HCT116 (cell line): ENCODE data around the gene PFN3. TPM values are rescaled to one million over a fixed set of nuclear protein-coding genes. Genes with fewer than 3 reads are reported as not detected.

Experiments
- ATAC-seq: fragments of 200-7000 bp; cut with Tn5 transposase; 2 replicates; pipeline ENCODE4 v1.9.1; 2020; ENCODE audit warnings: mild to moderate bottlenecking, moderate library complexity
- BruUV-seq: library from RNA; stranded (reverse); fragments of 400-500 nt; replicated peaks from 2 replicates; lab custom pipeline; 2021; lab: Mats Ljungman, UMichigan
- CTCF ChIA-PET: fragments of 300-600 bp; sonication (Branson Sonifier 250); formaldehyde crosslinking; loops from one replicate; lab custom pipeline; 2021; ENCODE audit warnings: antibody characterized with exemption; lab: Charles Lee
- POLR2A ChIA-PET: fragments of 300-600, 350-600 bp; sonication (Branson Sonifier 250); formaldehyde crosslinking; loops from one replicate; lab custom pipeline; 2021; ENCODE audit warnings: antibody characterized with exemption; lab: Charles Lee
- RAD21 ChIA-PET, 2 experiments: fragments of 300-600 bp; sonication (Branson Sonifier 250); formaldehyde crosslinking; loops; one replicate each; lab custom pipeline; 2023; ENCODE audit warnings: low total read pairs in 2 of 2; ENCODE audit not compliant: uncharacterized antibody in 2 of 2, unreplicated experiment in 2 of 2, low non-redundant PET in 1 of 2; lab: Charles Lee
- DNase-seq: peaks from one replicate; pipeline ENCODE4 v3.0.0-alpha.2; 2010; ENCODE audit warnings: low read depth, low spot score
- H2AFZ ChIP-seq: fragments of 200-600 bp; shearing (Covaris generic), sonication (generic); 2 replicates; pipeline ENCODE4 v1.6.1; 2017; ENCODE audit warnings: low read depth, mixed run types, mixed read lengths, antibody characterized with exemption, low read length; ENCODE audit not compliant: poor library complexity, severe bottlenecking
- H3K27ac ChIP-seq: 2 replicates; pipeline ENCODE4 v1.5.1; 2012; ENCODE audit warnings: low read depth, low read length
- H3K27me3 ChIP-seq: fragments of 200-600 bp; sonication (generic); 2 replicates; pipeline ENCODE4 v1.6.1; 2016; ENCODE audit warnings: mixed run types, low read length, mixed read lengths; ENCODE audit not compliant: insufficient read depth
- H3K36me3 ChIP-seq, 2 experiments: fragments of 200-500 bp in 1 of 2; fragments of 200-600 bp in 1 of 2; sonication (Bioruptor generic) in 1 of 2; sonication (generic) in 1 of 2; 2 replicates each; pipeline versions ENCODE4 v1.5.1 to v1.6.1; 2014 to 2016; ENCODE audit warnings: low read length in 2 of 2, inconsistent platforms in 1 of 2, mixed read lengths in 1 of 2, mixed run types in 1 of 2; ENCODE audit not compliant: insufficient read depth in 2 of 2, control insufficient read depth in 1 of 2
- H3K4me1 ChIP-seq, 2 experiments: fragments of 200-600 bp in 1 of 2; sonication (generic) in 1 of 2; 2 replicates each; pipeline versions ENCODE4 v1.5.1 to v1.6.1; 2012 to 2017; ENCODE audit warnings: low read length in 2 of 2, inconsistent platforms in 1 of 2, mild to moderate bottlenecking in 1 of 2, mixed read lengths in 1 of 2, mixed run types in 1 of 2, moderate library complexity in 1 of 2; ENCODE audit not compliant: insufficient read depth in 2 of 2, control insufficient read depth in 1 of 2
- H3K4me2 ChIP-seq: fragments of 200-600 bp; sonication (generic); 2 replicates; pipeline ENCODE4 v1.6.1; 2017; ENCODE audit warnings: mixed run types, low read length, mixed read lengths
- H3K4me3 ChIP-seq, 2 experiments: fragments of 200-600 bp in 1 of 2; sonication (generic) in 1 of 2; replicated peaks in 1 of 2; 2 replicates each; pipeline ENCODE4 v1.5.1; 2011 to 2016; ENCODE audit warnings: low read length in 2 of 2, control low read depth in 1 of 2, low read depth in 1 of 2, mild to moderate bottlenecking in 1 of 2, mixed read lengths in 1 of 2, mixed run types in 1 of 2
- H3K79me2 ChIP-seq: fragments of 200-600 bp; sonication (generic); 2 replicates; pipeline ENCODE4 v1.6.1; 2017; ENCODE audit warnings: mild to moderate bottlenecking, mixed run types, low read length, moderate library complexity, mixed read lengths; ENCODE audit not compliant: insufficient read depth
- H3K9ac ChIP-seq: fragments of 200-600 bp; sonication (generic); 2 replicates; pipeline ENCODE4 v1.6.1; 2016; ENCODE audit warnings: low read length, mixed read lengths
- H3K9me2 ChIP-seq: fragments of 200-600 bp; sonication (generic), shearing (Covaris generic); 2 replicates; pipeline ENCODE4 v1.6.1; 2017; ENCODE audit warnings: mixed run types, mild to moderate bottlenecking, moderate library complexity; ENCODE audit not compliant: insufficient read depth
- H3K9me3 ChIP-seq, 2 experiments: fragments of 200-500 bp in 1 of 2; fragments of 200-600 bp in 1 of 2; sonication (Bioruptor generic) in 1 of 2; sonication (generic) in 1 of 2; 2 replicates each; pipeline ENCODE4 v1.6.1; 2014 to 2017; ENCODE audit warnings: low read length in 2 of 2, mixed read lengths in 2 of 2, inconsistent platforms in 1 of 2, low read depth in 1 of 2, mild to moderate bottlenecking in 1 of 2, mixed run types in 1 of 2, moderate library complexity in 1 of 2; ENCODE audit not compliant: control insufficient read depth in 1 of 2, insufficient read depth in 1 of 2
- H4K20me1 ChIP-seq: fragments of 200-600 bp; sonication (generic), shearing (Covaris generic); 2 replicates; pipeline ENCODE4 v1.6.1; 2017; ENCODE audit warnings: mixed run types, mild to moderate bottlenecking, moderate library complexity; ENCODE audit not compliant: insufficient read depth
- CBX3 ChIP-seq: IDR thresholded peaks from 2 replicates; pipeline ENCODE4 v1.6.1; 2012; ENCODE audit warnings: low read depth
- CEBPB ChIP-seq: IDR thresholded peaks from 2 replicates; pipeline ENCODE4 v1.6.1; 2012; ENCODE audit warnings: low read depth
- EGR1 ChIP-seq: IDR thresholded peaks from 2 replicates; pipeline ENCODE4 v1.6.1; 2012; ENCODE audit warnings: low read depth
- ELF1 ChIP-seq: IDR thresholded peaks from 2 replicates; pipeline ENCODE4 v1.6.1; 2012; ENCODE audit warnings: low read depth, borderline replicate concordance
- POLR2A ChIP-seq: IDR thresholded peaks from 2 replicates; pipeline ENCODE4 v1.7.0; 2011; ENCODE audit warnings: borderline replicate concordance; ENCODE audit not compliant: insufficient read depth, insufficient read length; ENCODE audit errors: extremely low read depth
- SP1 ChIP-seq: IDR thresholded peaks from 2 replicates; pipeline ENCODE4 v1.6.1; 2012; ENCODE audit warnings: low read depth
- ZNF274 ChIP-seq: fragments of 200-500 bp; sonication (Bioruptor generic); IDR thresholded peaks from 2 replicates; pipeline ENCODE4 v1.6.1; 2014; ENCODE audit warnings: mild to moderate bottlenecking, low read depth, low read length, inconsistent platforms
- intact Hi-C: fragments of 100-400 bp; cut with micrococcal nuclease; formaldehyde crosslinking; loops from 2 replicates; pipeline ENCODE4 v1.10.0; 2022
- total RNA-seq: library from RNA; stranded (reverse); gene quantifications from one replicate; pipeline ENCODE4 v1.2.1, GENCODE V29; 2021; ENCODE audit not compliant: unreplicated experiment
- TF ChIP-seq, protein P1 (sequence below): IDR thresholded peaks from 2 replicates; pipeline ENCODE4 v1.6.1; 2012

Gene PFN3
- total RNA-seq, 1 experiment from 2014 or later = not detected

DNA sequence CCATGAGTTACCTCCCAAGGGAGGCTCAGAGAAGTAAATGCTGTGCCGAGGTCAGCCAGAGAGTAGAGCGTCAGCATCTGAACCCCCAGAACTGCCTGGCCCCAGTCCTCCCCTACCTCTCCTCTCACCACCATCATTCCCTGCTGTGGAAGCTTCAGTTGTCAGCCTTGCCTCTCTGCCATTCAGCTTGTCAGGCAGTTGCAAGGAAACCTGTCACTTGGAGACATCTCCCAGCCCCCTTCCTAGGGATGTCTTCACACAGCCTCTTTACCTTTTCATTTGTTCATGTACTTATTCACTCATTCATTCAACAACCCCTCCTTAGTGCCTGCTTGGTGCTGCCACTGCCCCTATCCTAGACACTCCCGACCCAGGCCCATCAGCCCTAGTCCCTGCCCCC is 40.6 kb downstream of the PFN3 start:
- no peak for ATAC-seq
- CTCF ChIA-PET = no interaction called here

DNA sequence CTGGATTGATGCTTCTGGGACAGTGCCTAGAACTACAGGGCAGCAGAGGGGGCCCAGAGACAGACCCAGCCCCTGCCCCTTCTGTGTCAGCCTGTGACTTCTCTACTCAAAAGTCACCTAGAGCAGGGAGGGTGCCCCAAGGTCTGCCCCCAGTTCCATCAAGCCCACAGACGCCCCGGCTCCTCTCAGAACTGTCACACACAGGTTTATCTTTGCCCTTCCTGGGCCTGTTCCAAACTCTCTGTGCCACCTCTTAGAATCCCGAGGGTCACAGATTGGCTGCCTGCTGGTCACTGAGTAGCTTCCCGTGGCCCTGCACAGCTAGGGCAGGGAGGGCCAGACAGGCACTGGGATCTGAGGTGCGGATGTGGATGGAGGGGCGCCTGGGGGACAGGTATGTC is 41.0 kb downstream of the PFN3 start:
- intact Hi-C loops = no loop called here
- CTCF ChIA-PET = interaction anchor here (2.0 kb wide), 1 partner anchor 11 kb away, joined by 5 read pairs; no protein-coding TSS in a partner anchor
- RAD21 ChIA-PET = no interaction called here
- TF ChIP-seq CBX3 (no peak), CEBPB (no peak), EGR1 (no peak), POLR2A (no peak), ZNF274 (no peak), ELF1 (no peak)
- TF ChIP-seq, protein P1, sequence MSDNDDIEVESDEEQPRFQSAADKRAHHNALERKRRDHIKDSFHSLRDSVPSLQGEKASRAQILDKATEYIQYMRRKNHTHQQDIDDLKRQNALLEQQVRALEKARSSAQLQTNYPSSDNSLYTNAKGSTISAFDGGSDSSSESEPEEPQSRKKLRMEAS = no peak
- H3K79me2 ChIP-seq = no peaks in the 10 kb centered on the region
- no peaks in the 10 kb centered on the region for H4K20me1 ChIP-seq
- peaks cover 7 to 24% of the 10 kb centered on the region in 2 experiments; a peak in 3 of 4 replicates for H3K4me1 ChIP-seq
- no peak overlapping the region for H3K4me3 ChIP-seq
- no peak for DNase-seq
- H3K27me3 ChIP-seq = no peaks in the 10 kb centered on the region
- H3K27ac ChIP-seq = no peak overlapping the region
- H3K9me3 ChIP-seq = peaks cover 0 to 4% of the 10 kb centered on the region in 2 experiments; a peak in 1 of 4 replicates
- H3K36me3 ChIP-seq = no peaks in the 10 kb centered on the region
- H3K9ac ChIP-seq = no peak overlapping the region
- ATAC-seq = no peak
- no peaks in the 10 kb centered on the region for H3K9me2 ChIP-seq
- H2AFZ ChIP-seq = no peak overlapping the region
- POLR2A ChIA-PET = no interaction called here
- BruUV-seq = no TSS peak
- H3K4me2 ChIP-seq = no peak overlapping the region

More for the DNA sequence above, 40.6 kb downstream of the PFN3 start:
- H4K20me1 ChIP-seq = no peaks in the 10 kb centered on the region
- POLR2A ChIA-PET = interaction anchor here (0.9 kb wide), 1 partner anchor 8 kb away, joined by 3 read pairs; the partner anchor contains the start of gene LMAN2
- peaks cover 7 to 24% of the 10 kb centered on the region in 2 experiments; a peak in 3 of 4 replicates for H3K4me1 ChIP-seq
- intact Hi-C loops = no loop called here
- no peak overlapping the region for H3K27ac ChIP-seq
- H3K27me3 ChIP-seq = no peaks in the 10 kb centered on the region
- no peak for DNase-seq
- no peak overlapping the region for H3K4me2 ChIP-seq
- H3K36me3 ChIP-seq = no peaks in the 10 kb centered on the region
- RAD21 ChIA-PET = no interaction called here
- peaks cover 0 to 4% of the 10 kb centered on the region in 2 experiments; a peak in 1 of 4 replicates for H3K9me3 ChIP-seq
- no peaks in the 10 kb centered on the region for H3K9me2 ChIP-seq
- H3K4me3 ChIP-seq = no peak overlapping the region
- no TSS peak for BruUV-seq
- TF ChIP-seq SP1 (no peak), CEBPB (no peak), EGR1 (no peak)
- H2AFZ ChIP-seq = no peak overlapping the region
- no peaks in the 10 kb centered on the region for H3K79me2 ChIP-seq
- no peak overlapping the region for H3K9ac ChIP-seq
